Thymus (tissue), 11 donors: Measurements from ENCODE around the gene RAD51D. TPM values are rescaled to one million over a fixed set of nuclear protein-coding genes. Genes with fewer than 3 reads are reported as not detected.

ENCODE experiments used
- DNase-seq, 9 donors: peaks; one replicate each; pipeline ENCODE4 v3.0.0-alpha.2; 2013; ENCODE audit warnings: low spot score in 9 of 9, low read depth in 6 of 9, missing footprints in 1 of 9
- H3K27ac ChIP-seq, 2 donors: one replicate each; pipeline ENCODE4 v1.5.1; 2013; ENCODE audit warnings: control low read depth in 1 of 2, low read depth in 1 of 2, low read length in 1 of 2, mild to moderate bottlenecking in 1 of 2, moderate library complexity in 1 of 2
- H3K27me3 ChIP-seq, 2 donors: one replicate each; pipeline ENCODE4 v1.5.1; 2013; ENCODE audit warnings: low read length in 1 of 2; ENCODE audit not compliant: control insufficient read depth in 2 of 2, insufficient read depth in 1 of 2
- H3K36me3 ChIP-seq, 2 donors: one replicate each; pipeline ENCODE4 v1.5.1; 2013; ENCODE audit warnings: low read length in 1 of 2, mild to moderate bottlenecking in 1 of 2, moderate library complexity in 1 of 2; ENCODE audit not compliant: control insufficient read depth in 2 of 2, insufficient read depth in 2 of 2
- H3K4me1 ChIP-seq, 2 donors: one replicate each; pipeline ENCODE4 v1.5.1; 2013; ENCODE audit warnings: low read length in 2 of 2; ENCODE audit not compliant: control insufficient read depth in 2 of 2, insufficient read depth in 2 of 2
- H3K4me3 ChIP-seq, 2 donors: one replicate each; pipeline ENCODE4 v1.5.1; 2013; ENCODE audit warnings: low read length in 2 of 2, control low read depth in 1 of 2, mild to moderate bottlenecking in 1 of 2
- H3K9me3 ChIP-seq, 2 donors: one replicate each; pipeline ENCODE4 v1.5.1; 2013; ENCODE audit warnings: low read length in 1 of 2, mild to moderate bottlenecking in 1 of 2; ENCODE audit not compliant: control insufficient read depth in 2 of 2, insufficient read depth in 1 of 2
- WGBS: extraction: QIAGEN DNeasy Blood & Tissue Kit; methylation state at CpG from one replicate; pipeline ENCODE4 v1.1.7; 2013; 5-methylcytosine and 5-hydroxymethylcytosine counted together
- polyA plus RNA-seq: library from polyadenylated mRNA; stranded (reverse); fragments of 200-250 nt; gene quantifications from one replicate; pipeline ENCODE4 v1.2.3, GENCODE V29; 2013
- total RNA-seq: library from RNA; stranded (reverse); fragments of 120-200 nt; gene quantifications from one replicate; pipeline ENCODE4 v1.2.4, GENCODE V29; 2013
- donor health status: healthy.

The RAD51D gene
- total and polyA plus RNA-seq, 2 donors, result 5.9 to 7.7 TPM

- Histone ChIP-seq H3K27me3 (peaks cover 0 to 6% of the 10 kb centered on the region in 2 donors), H3K27ac (no peak within 1 kb of the TSS), H3K4me3 (no peak within 1 kb of the TSS), H3K9me3 (no peaks in the 10 kb centered on the region), H3K36me3 (no peaks in the 10 kb centered on the region), H3K4me1 (peaks cover 0 to under 1% of the 10 kb centered on the region in 2 donors)
- WGBS, result 92% methylated on average over 4 of the region's 4 CpGs
- no peak for DNase-seq
These were observed 27.8 kb upstream of the RAD51D start, which contains the start of gene UNC45B for GRCh38 chr17:35147375-35147905. UNC45B (plus strand) TSS chr17:35147817; CDS start chr17:35148264, 447 bp downstream.

DNA sequence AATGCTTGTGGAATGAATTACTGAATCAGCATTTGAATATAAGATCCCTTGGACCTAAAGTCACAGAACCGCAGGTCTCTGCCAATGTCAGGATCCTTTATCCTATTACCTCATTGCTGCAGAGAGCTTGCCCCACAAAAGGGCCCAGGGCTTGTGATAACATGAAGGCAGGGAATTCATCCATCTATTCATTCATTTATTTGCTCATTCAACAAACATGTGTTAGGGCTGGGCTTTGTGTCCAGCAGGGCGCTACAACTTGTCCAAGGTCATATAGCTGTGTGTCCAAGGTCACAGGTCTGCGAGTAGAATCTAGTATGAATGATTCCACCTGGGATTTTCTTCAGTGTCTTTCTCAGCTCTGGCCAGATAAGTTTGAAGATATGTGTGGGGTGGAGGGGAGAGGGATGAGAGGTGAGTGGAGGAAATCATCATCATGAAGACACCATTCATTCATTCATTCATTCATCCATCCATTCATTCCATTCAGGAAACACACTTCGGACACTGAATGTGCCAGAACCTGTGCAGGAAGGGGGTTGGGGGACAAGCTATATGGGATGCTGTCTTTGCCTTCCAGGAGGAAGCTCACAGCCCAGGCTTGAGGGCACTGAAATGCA is 26.7 kb upstream of the RAD51D start:
- 95% methylated on average over 4 of the region's 4 CpGs for WGBS
- H3K27me3 ChIP-seq, result peaks cover 0 to 6% of the 10 kb centered on the region in 2 donors
- DNase-seq, result no peak
- H3K9me3 ChIP-seq, result no peaks in the 10 kb centered on the region
- H3K4me1 ChIP-seq, result peaks cover 0 to 3% of the 10 kb centered on the region in 2 donors
- no peaks in the 10 kb centered on the region for H3K36me3 ChIP-seq
- no peak overlapping the region for H3K27ac ChIP-seq
- no peak overlapping the region for H3K4me3 ChIP-seq

- no peaks in the 10 kb centered on the region for H3K9me3 ChIP-seq
- no peak overlapping the region for H3K27ac ChIP-seq
- peaks cover 0 to 6% of the 10 kb centered on the region in 2 donors for H3K27me3 ChIP-seq
- peaks cover 2 to 7% of the 10 kb centered on the region in 2 donors for H3K4me1 ChIP-seq
- peaks cover 0 to 2% of the 10 kb centered on the region in 2 donors for H3K36me3 ChIP-seq
- H3K4me3 ChIP-seq, result no peak overlapping the region
- DNase-seq, result no peak
- WGBS, result 96% methylated on average over 4 of the region's 4 CpGs
These were observed 25.2 kb upstream of the RAD51D start for GRCh38 chr17:35144840-35145239.

DNA sequence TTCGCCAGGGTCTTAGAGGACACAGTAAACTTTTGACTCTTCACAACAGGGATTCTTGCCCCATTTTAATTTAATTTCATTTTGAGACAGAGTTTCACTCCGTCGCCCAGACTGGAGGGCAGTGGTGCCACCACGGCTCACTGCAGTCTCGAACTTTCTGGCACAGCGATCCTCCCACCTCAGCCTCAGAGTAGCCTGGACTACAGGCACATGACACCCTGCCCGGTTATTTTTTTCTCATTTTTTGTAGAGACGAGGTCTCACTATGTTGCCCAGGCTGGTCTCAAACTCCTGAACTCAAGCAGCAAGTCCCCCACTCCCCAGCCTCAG is 22.8 kb upstream of the RAD51D start:
- WGBS, result 77% methylated on average over 8 of the region's 8 CpGs
- Histone ChIP-seq H3K27me3 (no peaks in the 10 kb centered on the region), H3K9me3 (no peaks in the 10 kb centered on the region), H3K4me1 (peaks cover 2 to 7% of the 10 kb centered on the region in 2 donors), H3K4me3 (peak overlapping the region; percentile 84 to 88), H3K27ac (no peak overlapping the region), H3K36me3 (peaks cover 10 to 19% of the 10 kb centered on the region in 2 donors)
- DNase-seq, result no peak

DNA sequence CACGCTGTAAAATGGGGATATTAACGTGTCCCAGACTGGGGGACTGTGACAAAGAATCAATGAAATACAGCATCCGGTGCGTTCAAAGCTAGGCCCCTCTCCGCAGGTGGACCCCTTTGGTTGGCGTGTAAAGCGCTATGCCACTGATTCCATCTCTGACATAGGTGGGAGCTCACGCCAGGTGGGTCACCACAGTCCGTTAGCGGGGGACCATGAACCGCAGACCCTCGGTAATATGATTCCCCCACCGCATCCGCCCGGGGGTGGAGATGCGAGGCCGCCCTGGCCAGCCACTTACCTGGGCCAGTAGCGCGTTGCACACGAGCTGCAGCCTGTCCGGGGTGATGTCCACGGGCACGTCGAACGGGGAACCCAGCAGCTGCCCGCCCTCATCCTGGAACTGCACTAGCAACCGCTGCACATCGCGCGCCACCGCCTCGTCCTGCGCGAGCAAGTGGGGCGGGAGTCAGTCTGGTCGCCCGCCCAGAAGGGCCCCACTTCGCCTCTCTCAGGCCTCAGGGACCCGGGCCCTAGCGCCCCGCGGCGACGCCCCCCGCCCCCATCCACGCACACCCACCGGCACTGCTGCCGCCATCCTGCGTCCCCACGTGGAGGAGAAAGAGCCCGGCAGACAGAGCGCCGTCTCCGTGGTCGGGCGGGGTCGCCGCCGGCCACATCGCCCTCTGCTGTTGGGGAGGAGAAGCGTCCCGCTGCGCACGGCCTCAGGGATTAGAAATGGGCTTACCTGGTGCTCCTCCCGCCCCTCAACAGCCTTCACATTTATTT is 22.2 kb upstream of the RAD51D start, which contains the start of gene NLE1:
Gene NLE1, minus strand, starts transcription at position 623 of the 786 bp plus-strand sequence. Its CDS starts 28 bp downstream, at position 595.
- H3K27me3 ChIP-seq, result no peaks in the 10 kb centered on the region
- WGBS, result under 1% methylated on average over 65 of the region's 65 CpGs
- H3K4me3 ChIP-seq, result peak within 1 kb of the TSS; percentile 84 to 88
- peaks cover 15 to 24% of the 10 kb centered on the region in 2 donors for H3K36me3 ChIP-seq
- no peaks in the 10 kb centered on the region for H3K9me3 ChIP-seq
- DNase-seq, result peak; percentile 44 to 88 (median 75)
- H3K27ac ChIP-seq, result peak within 1 kb of the TSS in 1 of 2 donors; percentile 52
- H3K4me1 ChIP-seq, result peaks cover 2 to 7% of the 10 kb centered on the region in 2 donors

GRCh38 chr17:35138218-35138617 is 18.6 kb upstream of the RAD51D start:
- H3K36me3 ChIP-seq, result peaks cover 33 to 58% of the 10 kb centered on the region in 2 donors
- WGBS, result 98% methylated on average over 6 of the region's 6 CpGs
- H3K4me1 ChIP-seq, result peaks cover 2 to 7% of the 10 kb centered on the region in 2 donors
- no peak overlapping the region for H3K4me3 ChIP-seq
- no peak overlapping the region for H3K27ac ChIP-seq
- H3K9me3 ChIP-seq, result no peaks in the 10 kb centered on the region
- no peak for DNase-seq
- H3K27me3 ChIP-seq, result no peaks in the 10 kb centered on the region

- H3K9me3 ChIP-seq, result no peaks in the 10 kb centered on the region
- H3K36me3 ChIP-seq, result peaks cover 57 to 81% of the 10 kb centered on the region in 2 donors
- H3K4me3 ChIP-seq, result no peak overlapping the region
- H3K27me3 ChIP-seq, result no peaks in the 10 kb centered on the region
- H3K4me1 ChIP-seq, result no peaks in the 10 kb centered on the region
- H3K27ac ChIP-seq, result no peak overlapping the region
- 96% methylated on average over 6 of the region's 6 CpGs for WGBS
- no peak for DNase-seq
These were observed 15.7 kb upstream of the RAD51D start for GRCh38 chr17:35135322-35135721.

DNA sequence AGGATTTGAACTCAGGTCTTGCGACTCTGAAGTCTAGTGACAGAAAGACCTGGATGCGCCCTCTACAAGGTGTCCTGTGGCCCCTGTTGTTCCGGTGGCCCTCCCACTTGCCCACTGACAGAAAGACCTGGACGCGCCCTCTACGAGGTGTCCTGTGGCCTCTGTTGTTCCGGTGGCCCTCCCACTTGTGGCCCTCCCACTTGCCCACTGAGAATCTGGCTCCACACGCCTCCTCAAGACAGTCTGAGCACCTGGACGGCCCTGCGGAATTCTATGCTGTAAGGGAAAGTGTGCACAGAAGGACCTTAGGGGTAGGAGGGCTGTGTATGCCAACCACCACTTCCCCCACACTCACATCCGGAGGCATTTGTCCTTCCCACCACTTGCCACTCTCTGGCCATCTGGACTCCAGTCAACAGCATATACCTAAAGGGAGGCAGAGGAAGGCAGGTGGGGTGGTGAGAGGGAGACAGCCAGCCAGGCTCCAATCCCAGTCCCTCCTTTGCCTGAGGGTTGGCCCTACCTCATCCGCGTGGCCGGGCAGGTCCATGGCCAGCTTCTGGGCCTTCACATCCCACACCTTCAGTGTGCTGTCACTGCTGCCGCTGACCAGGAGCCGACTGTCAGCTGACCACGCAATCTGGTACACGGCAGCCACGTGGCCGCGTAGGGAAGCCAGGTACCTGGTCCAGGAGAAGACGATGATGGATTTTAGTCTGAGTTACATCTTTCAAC is 13.3 kb upstream of the RAD51D start:
- WGBS, result 98% methylated on average over 22 of the region's 22 CpGs
- H3K36me3 ChIP-seq, result peaks cover 48 to 71% of the 10 kb centered on the region in 2 donors
- no peak for DNase-seq

More for the DNA sequence above, 13.3 kb upstream of the RAD51D start:
- H3K27ac ChIP-seq, result no peak overlapping the region
- no peaks in the 10 kb centered on the region for H3K9me3 ChIP-seq
- no peaks in the 10 kb centered on the region for H3K27me3 ChIP-seq
- no peak overlapping the region for H3K4me3 ChIP-seq
- no peaks in the 10 kb centered on the region for H3K4me1 ChIP-seq
